HG03108 (cell line): Measurements from ENCODE around the gene CDC45.

ENCODE experiments used
- ATAC-seq: cut with Tn5 transposase; IDR thresholded peaks from one replicate; pipeline ENCODE4 v1.9.1; 2021; ENCODE audit warnings: moderate library complexity; ENCODE audit not compliant: unreplicated experiment

Gene CDC45

GRCh38 chr22:19492504-19493174, 12.9 kb downstream of the CDC45 start:
- ATAC-seq: no peak

- ATAC-seq: no peak
Observed at GRCh38 chr22:19494001-19494560, 14.4 kb downstream of the CDC45 start.

- ATAC-seq: no peak
Observed at GRCh38 chr22:19494676-19495173, 15.0 kb downstream of the CDC45 start.

GRCh38 chr22:19495562-19496323, 16.0 kb downstream of the CDC45 start:
- ATAC-seq: no peak

GRCh38 chr22:19496324-19496630, 16.6 kb downstream of the CDC45 start:
- ATAC-seq: no peak

GRCh38 chr22:19497245-19497644, 17.5 kb downstream of the CDC45 start:
- no peak for ATAC-seq

GRCh38 chr22:19498154-19498865, 18.6 kb downstream of the CDC45 start:
- no peak for ATAC-seq

- ATAC-seq: no peak
Observed at GRCh38 chr22:19498866-19499190, 19.1 kb downstream of the CDC45 start.

GRCh38 chr22:19499236-19499879, 19.6 kb downstream of the CDC45 start:
- no peak for ATAC-seq

- no peak for ATAC-seq
Observed at GRCh38 chr22:19499880-19500242, 20.1 kb downstream of the CDC45 start.

GRCh38 chr22:19501897-19502447, 22.3 kb downstream of the CDC45 start:
- ATAC-seq: no peak

GRCh38 chr22:19503367-19503766, 23.6 kb downstream of the CDC45 start:
- ATAC-seq: no peak

- ATAC-seq: no peak
Observed at GRCh38 chr22:19503869-19504268, 24.1 kb downstream of the CDC45 start.

- ATAC-seq: no peak
Observed at GRCh38 chr22:19504900-19505734, 25.4 kb downstream of the CDC45 start.

- no peak for ATAC-seq
Observed at GRCh38 chr22:19505735-19506126, 26.0 kb downstream of the CDC45 start.

GRCh38 chr22:19506212-19506611, 26.5 kb downstream of the CDC45 start:
- no peak for ATAC-seq

GRCh38 chr22:19507534-19507861, 27.8 kb downstream of the CDC45 start:
- no peak for ATAC-seq

GRCh38 chr22:19508024-19508776, 28.5 kb downstream of the CDC45 start:
- ATAC-seq: no peak

GRCh38 chr22:19509191-19509590, 29.5 kb downstream of the CDC45 start:
- ATAC-seq: no peak

- ATAC-seq: no peak
Observed at GRCh38 chr22:19509923-19510322, 30.2 kb downstream of the CDC45 start.
